Activated T-cell treated with anti-CD3 and anti-CD28 coated beads, Interleukin-2, amount 50 U/mL, for 1 hour (primary cell): ENCODE data around the gene EFL1.
A peak's percentile ranks its signal among the peaks of the same experiment; 100 is the strongest.
"Not testable (repeated sequence)": the region's sequence is repeated elsewhere in the genome, so short reads cannot be mapped to it uniquely, and the experiment has no call there.

ENCODE experiments used
- DNase-seq: peaks from one replicate; pipeline ENCODE4 v3.0.0-alpha.2; 2020

EFL1 gene

DNA sequence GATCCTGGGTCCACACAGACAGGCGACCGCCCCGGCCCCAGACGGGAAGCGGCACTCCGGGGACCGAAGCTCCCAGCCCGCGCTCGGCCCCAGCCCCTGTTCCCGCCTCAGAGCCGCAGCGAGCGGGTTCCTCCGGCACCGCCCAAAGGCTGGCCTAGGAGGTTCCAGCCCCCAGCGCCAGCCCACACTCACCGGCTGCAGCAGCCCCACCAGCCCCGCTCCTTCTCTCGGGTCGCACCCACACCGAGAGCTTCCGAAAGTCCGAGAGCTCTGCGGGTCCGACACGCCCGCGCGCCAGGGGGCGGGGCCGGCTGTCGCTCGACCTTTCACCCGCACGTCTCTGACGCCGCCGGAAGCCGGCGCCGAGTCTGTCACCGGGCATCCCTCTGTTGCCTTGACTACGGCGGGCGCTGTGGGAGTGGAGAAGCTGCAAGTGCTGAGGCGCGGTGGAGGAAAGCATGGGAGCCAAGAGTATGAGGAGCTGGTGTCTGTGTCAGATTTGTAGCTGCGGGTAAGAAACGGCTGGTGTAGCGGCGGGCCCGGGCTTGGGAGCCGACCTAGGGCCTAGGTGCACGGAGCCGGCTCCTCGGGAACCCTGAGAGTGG lies at the start of gene EFL1, which contains the start of gene SAXO2:
EFL1 (minus strand) TSS at position 313 of the 605 bp plus-strand sequence. CDS start 956 bp downstream, outside the sequence.
SAXO2 (plus strand) TSS at position 397 of the 605 bp plus-strand sequence; CDS start at position 459, 62 bp downstream.
- DNase-seq = peak; percentile 87

DNA sequence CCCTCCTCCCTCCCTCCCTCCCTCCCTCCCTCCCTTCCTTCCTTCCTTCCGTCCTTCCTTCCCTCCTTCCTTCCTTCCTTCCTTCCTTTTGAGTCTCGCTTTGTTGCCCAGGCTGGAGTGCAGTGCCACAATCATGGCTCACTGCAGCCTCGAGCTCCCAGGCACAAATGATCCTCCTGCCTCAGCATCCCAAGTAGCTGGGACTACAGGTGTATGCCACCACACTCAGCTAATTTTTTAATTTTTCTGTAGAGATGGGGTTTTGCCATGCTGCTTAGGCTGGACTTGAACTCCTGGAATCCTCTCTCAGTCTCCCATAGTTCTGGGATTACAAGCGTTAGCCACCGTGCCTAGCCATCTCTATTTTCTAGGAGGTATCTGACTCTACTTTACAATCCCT lies 48.8 kb upstream of the EFL1 start:
- not testable (repeated sequence) for DNase-seq

DNA sequence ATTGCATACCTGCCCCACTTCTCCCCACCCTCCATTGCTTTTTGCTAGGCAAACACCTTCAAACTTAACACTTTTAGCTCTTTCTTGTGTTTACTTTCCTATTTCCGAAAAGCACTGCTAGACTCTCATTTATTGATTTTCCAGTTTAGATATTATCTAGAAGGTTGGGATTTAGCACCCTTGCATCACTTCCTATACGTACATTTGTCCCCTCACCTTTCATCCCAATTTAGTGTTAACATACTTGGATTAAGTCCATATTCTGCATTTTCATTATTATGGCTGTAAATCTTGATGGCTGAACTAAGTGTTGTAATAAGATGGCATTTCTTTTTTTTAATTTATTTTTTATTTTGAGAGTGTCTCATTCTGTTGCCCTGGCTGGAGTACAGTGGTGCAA lies 47.3 kb upstream of the EFL1 start:
- no peak for DNase-seq

DNA sequence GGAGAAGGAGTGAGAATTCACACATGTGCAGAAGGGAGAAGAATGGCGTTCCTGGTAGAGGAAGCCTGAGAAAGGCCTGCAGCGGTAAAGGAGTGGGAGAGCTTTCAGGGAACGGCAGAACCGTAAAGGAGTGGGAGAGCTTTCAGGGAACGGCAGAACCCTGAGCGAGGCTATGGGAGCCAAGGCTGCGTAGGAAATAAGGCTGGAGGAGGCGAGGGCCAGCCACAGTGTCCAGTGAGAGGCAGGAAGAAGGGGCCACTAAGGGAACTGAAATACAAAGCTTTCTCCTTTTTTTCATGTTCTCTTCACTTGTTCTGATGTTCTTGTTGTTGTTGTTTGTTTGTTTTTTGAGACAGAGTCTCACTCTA lies 45.2 kb upstream of the EFL1 start:
- no peak for DNase-seq

DNA sequence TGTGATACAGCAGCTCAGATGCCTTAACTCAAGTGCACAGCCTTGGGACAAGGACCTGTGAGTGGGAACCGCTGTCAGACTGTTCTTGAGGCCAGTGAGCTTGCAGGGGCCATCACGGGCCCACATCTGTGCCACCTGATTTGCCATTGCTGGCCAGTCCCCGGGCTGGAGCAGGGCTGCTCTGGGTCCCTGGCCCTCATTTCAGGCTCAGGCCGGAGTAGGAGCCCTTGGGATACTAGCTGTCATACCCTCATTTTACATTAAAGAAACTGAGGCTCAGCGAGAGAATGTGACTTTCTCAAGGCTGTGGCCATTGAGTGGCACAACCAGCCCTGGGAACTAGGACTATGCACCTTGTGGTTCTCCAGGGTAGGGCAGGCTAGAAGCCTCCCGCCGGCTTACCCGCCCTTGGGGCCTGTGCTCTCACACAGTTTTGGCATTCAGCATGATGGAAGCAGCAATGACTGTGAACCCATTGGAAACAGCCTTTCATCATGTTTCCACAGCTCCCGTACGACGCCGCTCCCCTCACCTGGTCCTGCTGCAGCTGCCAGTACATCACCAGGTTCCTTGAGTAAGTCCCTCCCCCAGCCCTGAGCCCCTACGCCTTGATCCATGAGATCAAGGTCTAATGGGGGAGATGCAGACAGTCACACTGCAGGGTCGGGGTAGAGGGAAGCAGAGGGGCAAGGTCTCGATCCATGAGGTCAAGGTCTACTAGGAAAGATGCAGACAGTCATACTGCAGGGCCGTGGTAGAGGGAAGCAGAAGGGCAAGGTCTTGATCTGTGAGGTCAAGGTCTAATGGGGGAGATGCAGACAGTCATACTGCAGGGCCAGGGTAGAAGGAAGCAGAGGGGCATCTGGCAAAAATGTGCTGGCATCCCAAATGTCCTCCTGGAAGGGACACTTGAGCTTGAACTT lies 44.5 kb upstream of the EFL1 start:
- DNase-seq = no peak

DNA sequence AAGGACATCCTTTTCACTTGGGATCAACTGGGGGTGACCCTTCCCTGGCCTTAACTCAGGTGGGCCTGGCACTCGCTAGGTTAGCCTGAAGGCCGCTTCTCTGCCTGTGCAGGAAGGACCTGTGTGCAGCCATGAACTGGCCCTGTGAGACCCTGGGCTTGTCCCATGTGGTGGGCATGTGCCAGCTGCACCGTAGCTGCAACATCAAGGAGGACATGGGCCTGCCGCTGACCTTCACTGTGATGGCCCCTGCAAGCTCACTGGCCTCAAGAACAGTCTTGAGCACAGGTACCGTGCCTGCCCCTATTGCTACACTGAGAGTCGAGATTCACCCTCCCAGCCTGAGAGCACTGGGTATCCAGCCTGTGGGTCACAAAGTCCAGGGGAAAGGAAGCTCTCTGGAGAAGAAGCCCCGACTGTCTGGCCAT lies 43.1 kb upstream of the EFL1 start:
- DNase-seq = no peak

DNA sequence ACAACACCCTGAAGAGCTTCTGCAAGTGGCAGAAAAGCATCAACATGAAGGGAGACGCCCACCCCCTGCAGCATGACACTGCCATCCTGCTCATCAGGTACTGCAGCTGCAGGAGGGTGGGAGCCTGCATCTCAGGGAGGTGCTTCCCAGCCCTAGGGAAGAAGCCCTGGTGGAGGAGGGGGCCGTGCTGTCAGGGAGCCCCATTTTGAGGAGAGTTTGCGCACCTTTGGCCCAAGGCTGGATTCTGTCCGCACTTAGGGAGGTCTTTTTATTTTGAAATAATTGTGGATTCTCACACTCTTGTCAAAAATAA lies 42.2 kb upstream of the EFL1 start:
- DNase-seq = no peak

DNA sequence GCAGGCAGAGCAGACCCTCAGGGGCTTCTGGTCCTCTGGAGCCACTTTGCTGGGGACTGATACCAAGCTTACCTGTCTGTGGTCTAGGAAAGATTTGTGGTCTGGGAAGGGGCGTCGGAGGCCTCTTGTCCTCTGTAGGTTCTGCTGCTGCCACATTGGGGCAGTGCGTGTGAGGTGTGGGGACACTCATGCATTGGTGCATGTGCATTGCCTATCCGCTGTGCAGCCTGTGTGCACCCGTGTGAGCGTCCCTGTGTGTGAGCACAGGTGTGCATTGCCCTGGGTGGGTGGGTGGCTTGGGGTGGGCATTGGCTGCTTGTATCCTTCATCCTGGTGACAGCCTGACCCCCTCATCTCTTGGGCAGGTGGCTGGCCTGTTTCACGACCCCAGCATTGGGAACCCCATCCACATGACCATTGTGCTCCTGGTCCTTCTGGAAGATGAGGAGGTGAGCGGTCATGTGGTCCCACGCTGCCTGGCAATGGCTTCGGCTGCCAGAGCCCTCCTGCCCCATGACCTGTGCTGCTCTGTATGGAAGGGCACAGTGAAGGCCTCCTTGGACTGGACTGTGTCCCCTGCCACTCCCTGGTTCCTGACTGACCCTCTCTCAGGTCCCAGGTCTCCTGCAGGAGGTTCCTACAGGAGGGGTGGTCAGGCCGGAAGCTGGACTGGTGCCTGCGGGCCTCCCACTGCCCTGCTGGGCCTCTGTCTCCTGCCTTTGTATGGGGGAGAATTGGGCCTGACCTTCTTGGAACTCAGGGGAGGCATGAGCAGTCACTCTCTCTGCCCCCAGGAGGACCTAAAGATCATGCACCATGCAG lies 41.6 kb upstream of the EFL1 start:
- no peak for DNase-seq

DNA sequence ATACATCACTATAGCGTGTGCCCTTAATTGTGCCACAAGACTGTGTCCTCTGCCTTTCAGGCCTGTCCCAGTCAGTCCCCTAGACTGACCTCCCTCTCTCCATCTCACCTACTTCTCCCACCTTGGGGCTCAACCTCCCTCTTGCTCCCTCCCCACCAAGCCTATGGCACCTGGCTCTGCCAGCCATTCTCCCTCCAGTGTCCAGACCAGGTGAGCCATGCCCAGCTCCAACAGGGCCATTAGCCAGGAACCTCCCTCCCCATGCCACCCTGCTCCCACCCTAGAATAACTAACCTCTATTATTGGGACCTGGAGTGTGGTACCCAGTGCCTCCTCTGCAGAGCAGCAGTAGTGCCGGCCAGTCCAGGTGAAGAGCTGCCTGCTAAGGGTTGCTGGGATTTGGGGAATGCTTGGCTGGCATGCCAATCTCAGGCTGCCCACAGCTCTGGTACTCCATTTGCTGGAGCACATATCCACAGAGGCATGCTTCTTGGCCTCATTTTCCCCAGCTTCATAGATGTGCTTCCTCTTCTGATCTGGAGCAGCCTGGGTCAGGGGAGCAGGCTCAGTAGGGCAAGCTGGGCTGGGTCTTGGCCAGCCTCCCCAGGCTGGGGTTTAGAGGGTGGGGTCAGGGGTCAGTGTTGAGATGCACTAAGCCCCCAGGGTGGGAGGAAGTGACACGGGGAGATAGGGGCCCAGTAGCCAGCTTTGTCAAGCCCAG lies 38.9 kb upstream of the EFL1 start:
- no peak for DNase-seq

DNA sequence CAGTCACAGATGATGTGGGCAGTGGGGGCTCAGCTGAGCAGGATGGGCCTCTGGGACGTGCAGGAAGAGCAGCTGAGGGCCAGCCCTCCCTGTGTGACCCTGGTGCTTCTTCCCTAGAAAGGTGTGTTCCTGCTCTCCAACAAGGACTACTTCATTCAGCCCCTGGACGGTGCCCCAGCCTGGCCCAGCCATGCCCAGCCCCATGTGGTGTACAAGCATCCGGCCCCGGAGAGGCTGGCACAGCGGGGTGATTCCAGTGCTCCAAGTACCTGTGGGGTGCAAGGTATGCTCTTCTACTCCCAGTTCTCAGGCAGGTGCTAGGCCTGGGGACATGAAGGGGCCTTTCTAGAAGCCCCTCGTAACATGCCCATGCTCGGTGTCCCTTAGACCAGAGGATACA lies 38.3 kb upstream of the EFL1 start:
- no peak for DNase-seq

DNA sequence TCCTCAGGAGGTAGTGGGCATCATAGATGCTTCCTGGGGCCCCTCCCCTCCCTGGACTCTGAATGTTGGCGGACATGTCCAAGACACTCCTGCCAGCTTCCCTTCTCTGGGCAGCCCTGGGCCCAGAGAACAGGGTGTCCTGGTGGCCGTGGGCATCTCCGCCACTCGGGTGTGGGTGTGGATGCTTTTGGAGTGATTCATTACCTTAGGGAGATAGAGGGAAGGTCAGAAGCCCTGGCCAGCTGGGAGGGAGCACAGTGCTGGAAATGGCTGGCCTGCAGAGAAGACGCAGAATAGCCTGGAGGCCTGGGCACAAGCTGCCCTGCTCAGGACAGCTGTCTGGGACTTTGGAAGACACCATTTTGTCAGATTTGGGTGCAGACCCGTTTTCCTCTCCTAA lies 37.8 kb upstream of the EFL1 start:
- DNase-seq = not testable (repeated sequence)

DNA sequence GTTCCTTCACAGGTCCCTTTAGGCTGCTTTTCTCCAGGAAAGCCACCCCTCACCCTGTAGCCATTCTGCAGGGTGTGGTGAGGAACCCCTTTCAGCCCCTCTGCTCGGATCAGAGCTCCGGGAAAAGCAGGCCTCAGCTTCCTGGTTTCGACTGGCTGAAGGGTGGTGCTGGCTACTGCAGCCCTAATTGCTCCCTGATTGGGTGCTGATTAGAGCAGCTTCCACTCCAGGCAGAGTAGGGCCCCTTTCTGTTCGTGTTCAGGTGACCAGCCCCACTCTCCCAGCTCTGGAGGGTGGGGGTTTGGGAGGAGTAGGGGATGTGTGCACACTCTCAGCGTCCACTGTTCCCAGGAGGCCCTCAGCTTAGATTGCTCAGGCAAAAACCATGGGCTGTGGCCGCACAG lies 37.0 kb upstream of the EFL1 start:
- DNase-seq = not testable (repeated sequence)

DNA sequence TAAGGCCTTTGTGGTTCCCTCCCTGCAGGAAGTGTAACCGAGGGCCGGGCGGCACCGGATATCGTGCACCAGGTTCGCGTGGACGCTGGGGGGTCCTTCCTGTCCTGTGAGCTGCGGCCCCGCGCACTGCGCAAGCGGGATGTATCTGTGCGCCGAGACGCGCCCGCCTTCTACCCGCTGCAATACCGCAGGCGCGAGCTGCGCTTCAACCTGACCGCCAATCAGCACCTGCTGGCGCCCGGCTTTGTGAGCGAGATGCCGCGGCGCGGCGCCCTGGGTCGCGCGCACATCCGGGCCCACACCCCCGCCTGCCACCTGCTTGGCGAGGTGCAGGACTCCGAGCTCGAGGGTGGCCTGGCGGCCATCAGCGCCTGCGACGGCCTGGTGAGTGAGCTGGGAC lies 36.0 kb upstream of the EFL1 start:
- peak; percentile 68 for DNase-seq

DNA sequence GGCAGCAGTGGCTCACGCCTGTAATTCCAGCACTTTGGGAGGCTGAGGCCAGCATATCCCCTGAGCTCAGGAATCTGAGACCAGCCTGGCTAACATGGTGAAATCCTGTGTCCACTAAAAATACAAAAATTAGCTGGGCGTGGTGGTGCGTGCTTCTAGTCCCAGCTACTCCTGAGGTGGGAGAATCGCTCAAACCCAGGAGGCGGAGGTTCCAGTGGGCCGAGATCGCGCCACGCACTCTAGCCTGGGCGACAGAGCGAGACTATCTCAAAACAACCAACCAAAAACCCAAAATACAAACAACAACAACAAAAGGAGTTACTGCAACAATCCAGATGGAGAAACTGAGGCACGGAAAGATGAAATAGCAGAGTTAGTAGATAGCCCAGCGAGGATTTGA lies 35.5 kb upstream of the EFL1 start:
- no peak for DNase-seq

DNA sequence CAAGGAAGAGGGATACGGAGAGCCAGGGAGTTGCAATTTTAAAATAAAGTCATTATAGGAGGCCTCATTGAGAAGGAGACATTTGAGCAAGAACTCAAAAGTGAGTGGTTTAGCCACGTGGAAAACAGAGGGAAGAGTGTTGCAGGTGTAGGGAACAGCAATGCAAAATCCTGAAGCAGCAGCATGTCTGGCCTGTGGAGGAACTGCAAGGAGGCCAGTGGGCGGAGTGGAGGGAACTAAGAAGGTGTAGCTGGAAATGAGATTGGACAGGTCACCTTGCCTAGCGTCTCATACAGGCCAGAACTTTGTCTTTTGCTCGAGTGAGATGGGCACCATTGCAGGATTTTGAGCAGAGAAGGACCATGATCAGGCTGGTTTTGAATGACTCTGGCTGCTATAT lies 35.0 kb upstream of the EFL1 start:
- DNase-seq = no peak

DNA sequence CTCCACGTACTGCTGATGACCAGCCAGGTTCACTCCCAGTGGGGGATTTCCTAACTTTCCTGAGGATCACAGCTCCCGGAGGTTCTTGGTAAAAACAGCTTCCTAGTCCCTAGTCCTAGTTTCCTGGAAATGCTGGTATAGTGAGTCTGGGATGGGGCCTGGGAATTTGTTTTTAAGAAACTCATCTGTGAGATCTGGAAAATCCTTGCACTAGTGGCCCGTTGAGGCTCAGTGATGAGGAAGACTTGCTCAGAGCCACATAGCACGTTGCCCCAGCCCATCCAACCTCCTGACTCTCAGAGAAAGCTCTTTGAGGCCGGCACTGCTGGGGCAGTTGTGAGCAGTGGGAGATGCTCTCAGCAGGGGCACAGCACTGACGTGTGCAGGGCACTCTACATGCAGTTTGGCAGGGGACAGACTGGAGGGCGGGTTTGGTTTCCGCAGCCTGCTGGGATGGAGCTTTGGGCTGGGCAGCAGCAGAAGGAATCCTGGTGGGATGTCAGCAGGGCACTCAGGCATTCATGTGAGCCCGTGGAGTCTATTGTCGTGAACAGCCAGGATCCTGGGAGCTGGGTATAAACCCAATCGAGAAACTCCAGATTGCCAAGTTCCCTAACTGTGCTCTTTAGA lies 31.6 kb upstream of the EFL1 start:
- no peak for DNase-seq

DNA sequence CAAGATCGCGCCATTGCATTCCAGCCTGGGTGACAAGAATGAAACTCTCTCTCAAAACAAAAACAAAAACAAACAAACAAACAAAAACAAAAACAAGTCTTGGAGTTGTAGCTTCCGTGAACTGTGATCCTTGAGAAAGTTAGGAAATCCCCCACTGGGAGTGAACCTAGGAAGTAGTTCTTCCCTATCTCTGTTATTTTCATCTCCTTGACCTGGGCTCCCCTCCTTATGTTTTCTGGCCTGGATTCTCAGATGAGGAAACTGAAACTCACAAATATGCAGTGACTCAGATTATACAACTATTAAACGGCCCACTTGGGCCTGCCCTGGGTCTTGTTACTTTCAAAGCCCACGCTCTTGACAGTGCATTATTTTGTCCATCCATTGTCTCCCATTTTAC lies 29.7 kb upstream of the EFL1 start:
- DNase-seq = no peak

DNA sequence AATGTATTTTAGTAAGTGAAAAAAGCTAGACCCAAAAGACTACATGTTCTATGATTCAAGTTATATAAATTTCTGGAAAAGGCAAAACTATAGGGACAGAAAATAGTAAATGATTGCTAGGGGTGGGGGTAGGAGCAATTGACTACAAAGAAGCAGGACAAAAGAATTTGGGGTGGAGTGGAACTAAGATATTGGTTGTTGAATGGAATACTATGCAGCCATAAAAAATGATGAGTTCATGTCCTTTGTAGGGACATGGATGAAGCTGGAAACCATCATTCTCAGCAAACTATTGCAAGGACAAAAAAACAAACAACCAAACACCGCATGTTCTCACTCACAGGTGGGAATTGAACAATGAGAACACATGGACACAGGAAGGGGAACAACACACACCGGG lies 25.7 kb upstream of the EFL1 start:
- DNase-seq = not testable (repeated sequence)

DNA sequence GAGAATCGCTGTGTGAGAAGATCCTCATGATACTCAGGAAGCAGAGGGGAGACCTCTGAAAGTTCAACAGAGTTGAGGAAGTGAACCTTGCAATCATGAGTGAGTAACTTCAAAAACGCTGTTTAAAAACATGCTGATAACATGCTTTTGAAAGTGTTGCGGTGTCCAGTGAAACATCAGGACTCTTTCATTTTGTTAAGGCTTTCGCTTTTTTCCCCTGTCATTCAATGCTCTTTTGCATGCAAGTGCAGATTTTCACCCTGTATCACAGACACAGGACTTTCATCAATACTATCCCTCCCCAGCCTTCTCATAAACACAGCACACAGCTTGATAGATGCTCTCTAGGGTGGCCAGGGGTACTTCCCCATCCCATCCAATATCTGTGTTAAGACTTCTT lies 23.9 kb upstream of the EFL1 start:
- DNase-seq = not testable (repeated sequence)

DNA sequence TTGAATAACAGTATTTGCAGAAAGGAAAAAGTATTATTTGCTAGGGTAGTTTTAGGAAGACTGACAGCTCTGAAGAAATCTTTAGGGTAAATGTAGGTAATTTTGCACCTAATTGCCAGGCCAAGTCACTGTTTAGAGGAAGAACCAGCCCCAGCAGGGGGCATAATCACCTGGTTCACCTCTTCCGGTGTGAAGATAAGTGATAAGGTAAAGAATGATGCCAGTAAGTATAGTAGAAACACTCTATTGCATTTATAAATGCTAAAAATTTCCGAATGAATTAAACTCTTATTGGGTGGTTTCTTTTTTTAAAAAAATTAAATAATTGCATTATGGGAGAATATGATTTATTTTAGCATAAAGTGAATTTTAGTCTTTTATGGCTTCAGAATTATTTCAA lies 21.8 kb upstream of the EFL1 start:
- DNase-seq = not testable (repeated sequence)

DNA sequence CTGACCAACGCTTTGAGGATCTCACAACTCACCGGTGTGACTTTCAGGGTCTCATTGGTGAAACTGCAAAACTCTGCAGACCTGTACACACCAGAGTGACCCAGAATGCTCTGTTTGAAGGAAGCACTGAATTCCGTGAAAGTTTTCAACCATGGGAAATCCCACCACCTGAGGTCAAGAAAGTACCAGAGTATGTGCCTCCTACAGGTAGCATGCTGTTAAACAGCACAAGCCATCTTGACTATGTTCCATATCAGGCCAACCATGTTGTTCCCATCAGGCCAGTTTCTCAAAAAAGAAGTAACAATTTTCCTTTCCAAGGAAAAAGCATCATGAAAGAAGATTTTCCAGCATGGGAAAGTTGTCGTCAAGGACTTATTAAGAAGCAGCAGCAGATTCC lies 19.9 kb upstream of the EFL1 start:
- DNase-seq = not testable (repeated sequence)

DNA sequence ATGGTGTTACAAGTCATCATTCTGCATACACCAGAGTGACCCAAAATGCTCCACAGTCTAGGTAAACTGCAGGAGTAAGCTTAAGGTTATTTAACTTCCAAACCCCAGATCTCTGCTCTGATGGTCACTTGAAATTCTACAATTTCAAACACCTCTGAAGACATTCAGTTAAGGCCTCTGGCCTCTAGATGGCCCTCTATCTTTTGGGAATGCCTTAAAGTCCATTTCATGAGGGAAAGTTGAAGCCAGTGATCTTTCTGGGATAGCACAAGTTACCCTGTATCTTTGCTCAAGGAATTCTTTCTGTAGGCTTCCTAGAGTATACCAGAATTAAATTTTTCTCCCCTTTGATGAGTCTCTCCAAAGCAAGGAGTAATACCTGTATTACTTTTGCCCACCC lies 18.7 kb upstream of the EFL1 start:
- not testable (repeated sequence) for DNase-seq
